SK-N-MC (cell line): ENCODE results near the gene MCU.

Experiments used
- EZH2 ChIP-seq: fragments of 200-600 bp; sonication (generic); IDR thresholded peaks from one replicate; pipeline ENCODE4 v1.6.1; 2017; ENCODE audit warnings: antibody characterized with exemption
- FOXP2 ChIP-seq: optimal IDR thresholded peaks from 2 replicates; pipeline ENCODE3; 2011; ENCODE audit warnings: mild to moderate bottlenecking, moderate library complexity; ENCODE audit not compliant: insufficient read depth; ENCODE audit errors: extremely low read length, control extremely low read depth
- POLR2AphosphoS5 ChIP-seq: IDR thresholded peaks from 2 replicates; pipeline ENCODE4 v1.6.1; 2012; ENCODE audit warnings: mild to moderate bottlenecking, low read depth, low read length, borderline replicate concordance

- TF ChIP-seq POLR2AphosphoS5 (no peak), EZH2 (no peak), FOXP2 (no peak)
Measured at GRCh38 chr10:72665925-72666324, 26.0 kb upstream of the MCU start.
